ENCODE data around the gene TNFSF8.

TNFSF8 gene

GRCh38 chr9:114869378-114869777, 61.0 kb downstream of the TNFSF8 start:
- DNase-seq (ENCODE audit: low spot score), result no peak

GRCh38 chr9:114867327-114867726, 63.1 kb downstream of the TNFSF8 start:
- no peak for DNase-seq (ENCODE audit: low spot score)

- DNase-seq (ENCODE audit: low spot score), result no peak
These were observed 65.9 kb downstream of the TNFSF8 start for GRCh38 chr9:114864471-114864870.

GRCh38 chr9:114861922-114862605, 68.3 kb downstream of the TNFSF8 start:
- DNase-seq (ENCODE audit: low spot score), result no peak

DNA sequence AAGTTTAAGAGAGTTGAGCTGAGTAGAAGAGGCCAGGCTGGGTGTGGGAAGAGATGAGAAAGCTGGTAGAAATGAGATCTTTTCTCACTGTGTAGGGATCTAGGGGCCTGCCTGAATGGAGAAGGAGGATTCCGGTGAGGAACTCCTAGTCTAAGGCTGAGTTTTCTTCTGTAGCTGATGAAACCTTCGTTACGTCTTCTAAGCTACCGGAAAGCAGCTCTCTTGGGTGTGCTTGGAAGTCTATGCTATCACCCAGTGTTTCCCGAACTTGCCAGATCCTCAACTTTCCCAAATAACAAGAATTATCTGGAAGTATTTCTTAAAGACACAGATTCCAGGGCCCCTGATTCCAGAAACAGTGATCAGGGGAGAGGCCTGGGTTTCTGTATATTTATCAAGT, 69.1 kb downstream of the TNFSF8 start:
- DNase-seq (ENCODE audit: low spot score), result no peak

DNA sequence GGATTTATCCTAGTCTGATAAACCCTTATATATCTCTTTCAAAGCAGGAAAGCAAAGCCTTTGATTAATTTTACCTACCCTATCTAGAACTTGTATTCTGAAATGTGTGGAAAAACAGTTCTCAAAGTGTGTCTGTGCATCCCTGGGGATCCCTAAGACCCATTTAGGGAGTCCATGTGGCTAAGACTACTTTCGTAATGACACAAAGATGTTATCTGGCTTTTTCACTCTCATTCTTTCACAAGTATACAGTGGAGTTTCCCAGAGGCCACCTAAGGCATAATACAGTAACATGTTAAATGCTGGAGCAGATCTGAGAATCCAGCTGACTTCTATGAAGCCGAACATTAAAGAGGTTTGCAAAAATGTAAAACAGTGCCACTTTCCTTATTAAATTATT, 70.2 kb downstream of the TNFSF8 start:
- no peak for DNase-seq (ENCODE audit: low spot score)

DNA sequence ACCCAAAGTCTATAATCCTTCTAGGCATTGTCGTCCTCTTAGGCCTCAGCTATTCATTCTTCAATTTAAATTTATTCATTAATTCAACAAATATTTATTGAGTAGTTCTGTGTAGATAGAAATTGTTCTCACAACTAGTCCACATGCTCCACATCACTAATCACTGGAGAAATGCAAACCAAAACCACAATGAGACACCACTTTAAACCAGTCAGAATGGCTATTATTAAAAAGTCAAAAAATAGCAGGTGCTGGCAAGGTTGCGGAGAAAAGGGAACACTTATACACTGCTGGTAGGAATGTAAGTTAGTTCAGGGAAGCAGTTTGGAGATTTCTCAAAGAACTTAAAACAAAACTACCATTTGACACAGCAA, 73.5 kb downstream of the TNFSF8 start:
- no peak for DNase-seq (ENCODE audit: low spot score)

GRCh38 chr9:114856215-114856941, 74.0 kb downstream of the TNFSF8 start:
- DNase-seq (ENCODE audit: low spot score), result peak; percentile 82

- no peak for DNase-seq (ENCODE audit: low spot score)
These were observed 74.9 kb downstream of the TNFSF8 start for GRCh38 chr9:114855488-114855887.

GRCh38 chr9:114854736-114855355, 75.5 kb downstream of the TNFSF8 start:
- DNase-seq (ENCODE audit: low spot score), result no peak

DNA sequence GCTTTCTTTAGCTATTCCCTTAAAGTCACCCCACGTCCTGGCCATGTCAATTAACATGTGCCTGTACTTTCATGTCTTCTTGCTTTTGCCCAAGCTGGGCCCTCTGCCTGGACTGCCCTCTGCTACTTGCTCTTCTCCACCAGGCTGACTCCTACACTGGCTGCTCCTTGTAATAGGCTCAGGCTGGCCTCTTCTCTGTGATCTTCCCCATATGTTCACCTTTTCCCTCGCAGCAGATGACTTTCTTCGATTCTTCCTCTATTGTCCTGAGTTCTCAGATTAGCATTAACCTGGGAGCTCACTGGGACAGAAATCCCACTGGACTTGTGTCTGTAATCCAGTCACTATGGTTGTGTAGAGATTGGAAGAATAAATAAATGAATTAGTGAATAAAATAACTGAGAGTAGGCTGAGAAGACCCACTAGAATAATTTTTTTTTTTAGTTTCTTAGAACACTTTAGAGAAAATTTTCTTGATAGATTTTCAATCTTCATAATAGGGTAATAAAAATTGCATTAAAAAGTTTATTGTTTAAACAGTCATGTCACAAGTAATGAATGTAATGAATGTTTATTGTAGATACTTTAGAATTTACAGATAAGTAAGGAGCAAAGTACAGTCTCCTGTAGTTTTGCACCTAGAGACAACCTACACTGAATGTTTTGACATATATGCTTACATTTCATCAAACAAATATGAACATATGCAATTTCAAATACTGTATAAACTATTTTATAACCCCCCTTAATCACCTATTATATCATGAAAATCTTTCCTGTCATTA, 77.1 kb downstream of the TNFSF8 start:
- DNase-seq (ENCODE audit: low spot score), result no peak

DNA sequence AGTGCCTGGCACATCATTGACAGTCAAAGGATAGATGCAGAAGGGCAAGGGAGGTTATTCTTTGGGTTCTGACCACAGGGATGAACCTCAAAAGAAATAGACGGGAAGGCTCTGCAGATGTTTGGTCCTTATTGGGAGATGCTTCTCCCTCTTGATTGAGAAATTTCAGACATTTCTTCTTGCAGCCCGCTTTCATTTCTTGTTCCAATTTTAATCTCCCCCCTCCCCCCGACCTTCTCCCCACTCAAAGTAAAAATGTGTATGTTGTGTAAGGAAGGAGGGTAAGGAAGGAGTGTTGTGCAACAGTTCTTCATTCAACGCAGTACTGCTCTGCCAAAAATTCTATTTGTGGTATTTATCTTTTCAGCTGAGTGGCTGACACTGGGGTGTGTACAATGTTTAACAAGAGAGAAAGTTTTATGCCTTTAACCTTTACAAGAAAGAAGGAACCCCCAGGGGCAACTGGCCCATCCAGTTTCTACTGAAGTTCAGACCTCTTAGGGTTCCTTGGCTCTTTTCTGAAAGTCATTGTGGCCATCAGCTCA, 78.3 kb downstream of the TNFSF8 start:
- DNase-seq (ENCODE audit: low spot score), result peak; percentile 44

DNA sequence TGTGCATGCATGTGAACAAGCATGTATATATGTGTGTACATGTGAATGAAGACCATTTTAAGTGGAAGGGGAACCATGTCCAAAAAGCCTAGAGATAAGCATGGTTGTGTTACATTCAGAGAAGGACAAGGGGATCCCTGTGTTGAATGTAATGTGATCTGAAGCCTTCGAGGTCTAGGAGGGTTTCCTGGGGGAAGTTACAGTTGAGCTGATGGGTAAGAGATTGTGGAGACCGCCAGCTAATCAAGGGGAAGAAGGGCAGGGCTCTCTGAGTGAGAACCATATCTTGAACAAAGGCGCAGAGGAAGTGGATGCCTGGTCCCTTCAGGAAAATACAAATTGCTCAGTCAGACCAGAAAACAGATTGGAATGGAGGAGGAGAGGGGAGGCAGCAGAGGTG, 79.1 kb downstream of the TNFSF8 start:
- no peak for DNase-seq (ENCODE audit: low spot score)

All from AG20443 (cell line).